Tibial artery (tissue), 4 donors: Measurements from ENCODE around the gene TOR4A.

Source experiments
- DNase-seq, 2 donors: peaks; one replicate each; pipeline ENCODE4 v3.0.0-alpha.2; 2019
- H3K27ac ChIP-seq, 2 donors: fragments of 200-600 bp; sonication (generic) in 1 of 2; 1 replicate in 1 of 2; 2 replicates in 1 of 2; pipeline ENCODE4 v1.5.1; 2018 to 2019; ENCODE audit warnings: mild to moderate bottlenecking in 1 of 2
- H3K27me3 ChIP-seq, 2 donors: fragments of 200-600 bp; sonication (generic) in 1 of 2; one replicate each; pipeline versions ENCODE4 v1.5.1 to v1.6.0; 2016 to 2019
- H3K36me3 ChIP-seq, 3 donors: fragments of 200-600 bp; sonication (generic) in 2 of 3; one replicate each; pipeline ENCODE4 v1.5.1; 2016 to 2019; ENCODE audit warnings: mild to moderate bottlenecking in 2 of 3
- H3K4me1 ChIP-seq, 4 donors: fragments of 200-600 bp; sonication (generic) in 2 of 4; 1 replicate in 3 of 4; 2 replicates in 1 of 4; pipeline ENCODE4 v1.5.1; 2016 to 2019
- H3K4me3 ChIP-seq, 2 donors: fragments of 200-600 bp; sonication (generic) in 1 of 2; 1 replicate in 1 of 2; 2 replicates in 1 of 2; pipeline ENCODE4 v1.5.1; 2018 to 2019; ENCODE audit warnings: mild to moderate bottlenecking in 2 of 2
- H3K9me3 ChIP-seq, 3 donors: fragments of 200-600 bp; sonication (generic) in 1 of 3; one replicate each; pipeline ENCODE4 v1.5.1; 2016 to 2019
- CTCF ChIP-seq, 2 experiments: fragments of 200-600 bp in 1 of 2; fragments of 450-650 bp in 1 of 2; IDR thresholded peaks; one replicate each; pipeline ENCODE4 v1.5.1; 2017 to 2019; ENCODE audit warnings: antibody characterized with exemption in 2 of 2, mild to moderate bottlenecking in 1 of 2, moderate library complexity in 1 of 2
- intact Hi-C: fragments of 100-400 bp; cut with DNase I; formaldehyde crosslinking; loops from one replicate; pipeline ENCODE4 v1.15.0; 2023; ENCODE audit warnings: low total_unique reads

The TOR4A gene

GRCh38 chr9:137308057-137308619, 30.6 kb downstream of the TOR4A start:
- H3K27ac ChIP-seq: no peak overlapping the region

GRCh38 chr9:137309368-137310188, 32.1 kb downstream of the TOR4A start:
- H3K4me1 ChIP-seq: peaks cover 0 to 65% (median 31%) of the 10 kb centered on the region in 4 donors
- H3K27ac ChIP-seq: no peak overlapping the region
- no peak for DNase-seq
- no peak overlapping the region for H3K4me3 ChIP-seq
- H3K9me3 ChIP-seq: no peaks in the 10 kb centered on the region
- intact Hi-C loops: no loop called here
- H3K36me3 ChIP-seq: no peaks in the 10 kb centered on the region
- no peak for TF ChIP-seq CTCF (IDR thresholded peaks at IDR 0.05)
- peaks cover 0 to 70% of the 10 kb centered on the region in 2 donors for H3K27me3 ChIP-seq

More at GRCh38 chr9:137308057-137308619, 30.6 kb downstream of the TOR4A start:
- Histone ChIP-seq H3K4me3 (no peak overlapping the region), H3K27me3 (peaks cover 0 to 79% of the 10 kb centered on the region in 2 donors), H3K36me3 (no peaks in the 10 kb centered on the region), H3K4me1 (peaks cover 0 to 67% (median 32%) of the 10 kb centered on the region in 4 donors), H3K9me3 (no peaks in the 10 kb centered on the region)
- intact Hi-C loops: no loop called here
- no peak for DNase-seq
- no peak for TF ChIP-seq CTCF (IDR thresholded peaks at IDR 0.05)

GRCh38 chr9:137310189-137311052, 32.9 kb downstream of the TOR4A start:
- no peak overlapping the region for H3K4me3 ChIP-seq
- intact Hi-C loops: no loop called here
- H3K27me3 ChIP-seq: peaks cover 0 to 70% of the 10 kb centered on the region in 2 donors
- H3K4me1 ChIP-seq: peaks cover 0 to 62% (median 24%) of the 10 kb centered on the region in 4 donors
- TF ChIP-seq CTCF (IDR thresholded peaks at IDR 0.05): no peak
- no peaks in the 10 kb centered on the region for H3K36me3 ChIP-seq
- no peak for DNase-seq
- no peaks in the 10 kb centered on the region for H3K9me3 ChIP-seq
- H3K27ac ChIP-seq: no peak overlapping the region

GRCh38 chr9:137311171-137311985, 33.9 kb downstream of the TOR4A start:
- peak in 1 of 2 donors; percentile 73 for DNase-seq
- Histone ChIP-seq H3K36me3 (no peaks in the 10 kb centered on the region), H3K27ac (peak overlapping the region in 1 of 2 donors; percentile 37), H3K27me3 (peaks cover 0 to 70% of the 10 kb centered on the region in 2 donors), H3K4me3 (no peak overlapping the region), H3K4me1 (peaks cover 0 to 61% (median 23%) of the 10 kb centered on the region in 4 donors), H3K9me3 (no peaks in the 10 kb centered on the region)
- intact Hi-C loops: no loop called here
- no peak for TF ChIP-seq CTCF (IDR thresholded peaks at IDR 0.05)
